ENCODE measurements around the gene MYO15B.

MYO15B gene

DNA sequence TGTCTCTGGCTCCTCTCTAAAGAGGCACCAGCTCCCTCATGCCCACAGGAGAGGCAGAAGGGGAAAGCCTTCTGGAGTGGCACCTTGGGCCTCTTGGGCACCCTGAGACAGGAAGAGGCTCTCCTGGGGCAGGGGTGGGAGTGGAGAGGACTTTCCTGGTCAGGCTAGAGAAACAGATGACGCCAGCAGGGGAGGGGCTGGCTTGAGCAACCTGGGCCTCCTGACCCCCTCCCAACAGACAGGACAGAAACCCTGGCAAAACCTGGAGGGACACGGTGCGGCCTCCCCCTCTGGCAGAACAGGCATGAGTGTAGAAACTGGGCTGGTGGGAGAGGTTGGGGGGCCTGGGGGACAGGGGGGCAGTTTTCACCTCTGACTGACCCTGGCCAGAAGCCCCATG lies 51.7 kb downstream of the MYO15B start:
- Histone ChIP-seq H4K20me1 (ENCODE audit: insufficient read depth, low read length) (peaks cover 9% of the 10 kb centered on the region), H2AFZ (ENCODE audit: low read depth, low read length) (no peak overlapping the region), H3K9me3 (ENCODE audit: insufficient read depth, low read length, severe bottlenecking) (no peaks in the 10 kb centered on the region), H3K36me3 (ENCODE audit: insufficient read depth, low read length) (peaks cover 5% of the 10 kb centered on the region; the same call in 1 of the 2 replicates), H3K4me1 (ENCODE audit: insufficient read depth, low read length) (no peaks in the 10 kb centered on the region; the same call in 1 of the 2 replicates), H3K9ac (ENCODE audit: low read depth, low read length) (no peak overlapping the region), H3K27ac (ENCODE audit: low read length) (no peak overlapping the region), H3K4me2 (ENCODE audit: insufficient read depth, low read length) (no peak overlapping the region), H3K27me3 (ENCODE audit: insufficient read depth, low read length, poor library complexity) (no peaks in the 10 kb centered on the region), H3K79me2 (ENCODE audit: insufficient read depth, low read length) (no peaks in the 10 kb centered on the region), H3K4me3 (ENCODE audit: low read depth in 1 of 2, low read length in 2 of 2) (no peak overlapping the region)
- DNase-seq (no peak), ATAC-seq (ENCODE audit: insufficient read depth, low read depth) (no peak)
- TF ChIP-seq CTCF (IDR thresholded peaks at IDR 0.05; ENCODE audit: borderline replicate concordance, extremely low read depth, low read length, poor library complexity, severe bottlenecking) = no peak
- no peak for TF ChIP-seq EZH2 (IDR thresholded peaks at IDR 0.05; ENCODE audit: borderline replicate concordance, low read depth, low read length, severe bottlenecking)

DNA sequence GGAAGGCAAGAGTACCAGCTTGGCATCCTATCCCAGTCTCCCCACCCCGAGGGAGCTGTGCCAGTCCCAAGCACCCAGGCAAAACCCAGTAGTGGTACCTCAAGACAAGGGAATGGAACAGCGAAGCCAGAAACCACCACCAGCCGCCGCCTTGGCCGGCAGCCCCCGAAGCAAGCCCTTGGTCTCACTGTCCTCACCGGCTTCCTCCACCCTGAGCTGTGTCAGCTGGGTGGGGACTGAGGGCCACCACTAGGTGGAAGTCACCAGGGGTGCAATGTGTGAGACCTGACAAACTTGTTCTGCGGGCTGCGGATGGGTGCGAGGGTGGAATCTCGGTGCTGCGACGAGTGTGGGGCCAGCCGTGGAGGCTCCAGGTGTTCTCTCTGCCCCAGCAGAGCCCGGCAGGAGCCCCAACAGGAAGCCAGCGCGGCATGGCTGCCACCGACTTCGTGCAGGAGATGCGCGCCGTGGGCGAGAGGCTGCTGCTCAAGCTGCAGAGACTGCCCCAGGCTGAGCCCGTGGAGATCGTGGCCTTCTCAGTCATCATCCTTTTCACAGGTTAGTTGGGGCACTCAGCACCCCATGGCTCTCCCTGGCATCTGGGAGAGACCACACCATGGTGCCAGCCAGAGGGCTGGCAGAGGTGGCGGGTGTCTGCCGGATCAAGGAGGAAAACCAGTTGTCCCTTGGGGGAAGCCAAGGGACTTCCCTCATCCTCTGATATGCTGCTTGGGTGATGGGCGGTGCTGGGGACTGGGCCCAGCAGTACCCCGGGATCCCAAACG lies 52.4 kb downstream of the MYO15B start:
- peaks cover 5% of the 10 kb centered on the region; the same call in 1 of the 2 replicates for H3K36me3 ChIP-seq (ENCODE audit: insufficient read depth, low read length)
- TF ChIP-seq EZH2 (IDR thresholded peaks at IDR 0.05; ENCODE audit: borderline replicate concordance, low read depth, low read length, severe bottlenecking) = no peak
- H3K27me3 ChIP-seq (ENCODE audit: insufficient read depth, low read length, poor library complexity) = no peaks in the 10 kb centered on the region
- no peak overlapping the region for H3K4me3 ChIP-seq (ENCODE audit: low read depth in 1 of 2, low read length in 2 of 2)
- no peaks in the 10 kb centered on the region for H3K9me3 ChIP-seq (ENCODE audit: insufficient read depth, low read length, severe bottlenecking)
- no peak overlapping the region for H3K9ac ChIP-seq (ENCODE audit: low read depth, low read length)
- ATAC-seq (ENCODE audit: insufficient read depth, low read depth) (no peak), DNase-seq (no peak)
- no peak overlapping the region for H3K4me2 ChIP-seq (ENCODE audit: insufficient read depth, low read length)
- peaks cover 9% of the 10 kb centered on the region for H4K20me1 ChIP-seq (ENCODE audit: insufficient read depth, low read length)
- no peak overlapping the region for H3K27ac ChIP-seq (ENCODE audit: low read length)
- H3K4me1 ChIP-seq (ENCODE audit: insufficient read depth, low read length) = no peaks in the 10 kb centered on the region
- no peak overlapping the region for H2AFZ ChIP-seq (ENCODE audit: low read depth, low read length)
- H3K79me2 ChIP-seq (ENCODE audit: insufficient read depth, low read length) = no peaks in the 10 kb centered on the region

- TF ChIP-seq CTCF (IDR thresholded peaks at IDR 0.05; ENCODE audit: borderline replicate concordance, extremely low read depth, low read length, poor library complexity, severe bottlenecking) (no peak), EZH2 (IDR thresholded peaks at IDR 0.05; ENCODE audit: borderline replicate concordance, low read depth, low read length, severe bottlenecking) (no peak)
- Histone ChIP-seq H3K36me3 (ENCODE audit: insufficient read depth, low read length) (peaks cover 5% of the 10 kb centered on the region; the same call in 1 of the 2 replicates), H3K27me3 (ENCODE audit: insufficient read depth, low read length, poor library complexity) (no peaks in the 10 kb centered on the region), H2AFZ (ENCODE audit: low read depth, low read length) (no peak overlapping the region), H3K4me1 (ENCODE audit: insufficient read depth, low read length) (no peaks in the 10 kb centered on the region), H3K4me2 (ENCODE audit: insufficient read depth, low read length) (no peak overlapping the region), H3K79me2 (ENCODE audit: insufficient read depth, low read length) (no peaks in the 10 kb centered on the region), H3K9ac (ENCODE audit: low read depth, low read length) (no peak overlapping the region), H3K9me3 (ENCODE audit: insufficient read depth, low read length, severe bottlenecking) (no peaks in the 10 kb centered on the region), H3K27ac (ENCODE audit: low read length) (no peak overlapping the region), H4K20me1 (ENCODE audit: insufficient read depth, low read length) (peaks cover 3% of the 10 kb centered on the region; the same call in 1 of the 2 replicates), H3K4me3 (ENCODE audit: low read depth in 1 of 2, low read length in 2 of 2) (no peak overlapping the region)
- no peak for ATAC-seq (ENCODE audit: insufficient read depth, low read depth)
- DNase-seq = no peak
These were observed 53.0 kb downstream of the MYO15B start for GRCh38 chr17:75640556-75641119.

- H3K4me3 ChIP-seq (ENCODE audit: low read depth in 1 of 2, low read length in 2 of 2) = no peak overlapping the region
- no peaks in the 10 kb centered on the region for H3K79me2 ChIP-seq (ENCODE audit: insufficient read depth, low read length)
- H3K9me3 ChIP-seq (ENCODE audit: insufficient read depth, low read length, severe bottlenecking) = no peaks in the 10 kb centered on the region
- H3K4me2 ChIP-seq (ENCODE audit: insufficient read depth, low read length) = no peak overlapping the region
- no peaks in the 10 kb centered on the region for H3K27me3 ChIP-seq (ENCODE audit: insufficient read depth, low read length, poor library complexity)
- no peak for TF ChIP-seq CTCF (IDR thresholded peaks at IDR 0.05; ENCODE audit: borderline replicate concordance, extremely low read depth, low read length, poor library complexity, severe bottlenecking)
- TF ChIP-seq EZH2 (IDR thresholded peaks at IDR 0.05; ENCODE audit: borderline replicate concordance, low read depth, low read length, severe bottlenecking) = no peak
- no peak for ATAC-seq (ENCODE audit: insufficient read depth, low read depth)
- DNase-seq = no peak
- peaks cover 5% of the 10 kb centered on the region; the same call in 1 of the 2 replicates for H3K36me3 ChIP-seq (ENCODE audit: insufficient read depth, low read length)
- H3K4me1 ChIP-seq (ENCODE audit: insufficient read depth, low read length) = no peaks in the 10 kb centered on the region
- no peak overlapping the region for H3K9ac ChIP-seq (ENCODE audit: low read depth, low read length)
- no peak overlapping the region for H2AFZ ChIP-seq (ENCODE audit: low read depth, low read length)
- H4K20me1 ChIP-seq (ENCODE audit: insufficient read depth, low read length) = no peaks in the 10 kb centered on the region; the same call in 1 of the 2 replicates
- H3K27ac ChIP-seq (ENCODE audit: low read length) = no peak overlapping the region
These were observed 53.7 kb downstream of the MYO15B start for GRCh38 chr17:75641343-75641742.
